Activated naive CD4-positive, alpha-beta T cell treated with anti-CD3 and anti-CD28 coated beads, Interleukin-2, amount 50 U/mL, for 72 hours (primary cell): Measurements from ENCODE around the gene INSR. TPM values are rescaled to one million over a fixed set of nuclear protein-coding genes. Genes with fewer than 3 reads are reported as not detected.

Experiments used
- ATAC-seq, 2 donors: fragments of 150-1000 bp; cut with Tn5 transposase; 2 replicates each; pipeline ENCODE4 v1.10.0; 2021; ENCODE audit warnings: mild to moderate bottlenecking in 2 of 2, moderate library complexity in 2 of 2
- DNase-seq, 2 donors: peaks; one replicate each; pipeline ENCODE4 v3.0.0; 2021 to 2022; ENCODE audit warnings: low spot score in 2 of 2
- H3K27ac Mint-ChIP-seq, 2 donors: one replicate each; pipeline ENCODE4 v1.8.0; 2022; ENCODE audit warnings: mild to moderate bottlenecking in 2 of 2, mixed read lengths in 2 of 2
- H3K36me3 Mint-ChIP-seq, 2 donors: one replicate each; pipeline ENCODE4 v1.8.0; 2022; ENCODE audit warnings: mixed read lengths in 2 of 2
- H3K9me3 Mint-ChIP-seq, 2 donors: one replicate each; pipeline ENCODE4 v1.8.0; 2022; ENCODE audit warnings: mixed read lengths in 2 of 2
- total RNA-seq, 2 donors: library from RNA; stranded (reverse); gene quantifications; one replicate each; pipeline ENCODE4 v1.2.3, GENCODE V29; 2022

The INSR gene
- total RNA-seq, 2 donors from 2014 or later = 3.6 TPM

DNA sequence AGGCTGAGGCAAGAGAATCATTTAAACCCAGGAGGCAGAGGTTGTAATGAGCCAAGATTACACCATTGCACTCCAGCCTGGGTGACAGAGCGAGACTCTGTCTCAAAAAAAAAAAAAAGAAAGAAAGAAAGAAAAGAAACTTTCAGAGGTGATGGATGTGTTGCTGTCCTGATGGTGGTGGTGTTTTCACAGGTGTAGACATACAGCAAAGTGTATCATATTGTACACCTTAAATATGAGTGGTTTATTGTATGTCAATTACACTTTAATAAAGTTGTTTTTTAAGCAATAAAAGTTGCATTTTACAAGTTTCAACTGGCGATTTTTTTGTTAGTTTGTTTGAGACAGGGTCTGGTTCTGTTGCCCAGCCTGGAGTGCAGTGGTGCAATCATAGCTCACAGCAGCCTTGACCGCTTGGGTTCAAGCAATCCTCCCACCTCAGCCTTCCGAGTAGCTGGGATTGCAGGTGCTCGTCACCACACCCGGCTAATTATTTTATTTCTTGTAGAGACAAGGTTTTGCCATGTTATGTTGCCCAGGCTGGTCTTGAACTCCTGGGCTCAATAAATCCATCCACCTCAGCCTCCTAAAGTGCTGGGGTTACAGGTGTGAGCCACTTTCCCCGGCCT lies 13.5 kb upstream of the INSR start:
- H3K36me3 Mint-ChIP-seq = no peaks in the 10 kb centered on the region
- ATAC-seq = no peak
- no peaks in the 10 kb centered on the region for H3K9me3 Mint-ChIP-seq
- no peak for DNase-seq
- no peak overlapping the region for H3K27ac Mint-ChIP-seq

GRCh38 chr19:7304200-7304599 lies 10.0 kb upstream of the INSR start:
- ATAC-seq (no peak), DNase-seq (no peak)
- no peaks in the 10 kb centered on the region for H3K36me3 Mint-ChIP-seq
- no peak overlapping the region for H3K27ac Mint-ChIP-seq
- no peaks in the 10 kb centered on the region for H3K9me3 Mint-ChIP-seq

DNA sequence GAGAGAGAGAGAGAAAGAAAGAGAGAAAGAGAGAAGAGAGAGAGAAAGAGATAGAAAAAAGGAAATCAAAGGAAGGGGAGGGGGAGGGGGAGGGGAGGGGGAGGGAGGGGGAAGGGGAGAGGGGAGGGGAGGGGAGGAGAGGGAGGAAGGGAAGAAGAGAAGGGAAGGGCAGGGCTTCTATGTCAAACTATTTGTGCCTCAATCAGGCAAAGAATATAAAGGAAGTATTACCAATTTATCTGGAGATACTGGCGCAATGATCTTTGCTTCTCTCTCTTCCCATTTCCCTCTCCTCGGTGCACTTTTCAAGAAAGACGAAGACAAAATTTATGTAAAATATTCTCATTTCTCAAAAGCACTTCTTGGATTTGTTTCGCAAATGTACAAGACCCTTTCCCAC lies 9.3 kb upstream of the INSR start:
- no peaks in the 10 kb centered on the region for H3K36me3 Mint-ChIP-seq
- no peak for DNase-seq
- H3K9me3 Mint-ChIP-seq = no peaks in the 10 kb centered on the region
- ATAC-seq = no peak
- H3K27ac Mint-ChIP-seq = no peak overlapping the region

- H3K9me3 Mint-ChIP-seq = no peaks in the 10 kb centered on the region
- no peak overlapping the region for H3K27ac Mint-ChIP-seq
- DNase-seq = no peak
- no peaks in the 10 kb centered on the region for H3K36me3 Mint-ChIP-seq
- ATAC-seq = no peak
Observed at GRCh38 chr19:7301525-7301924, 7.3 kb upstream of the INSR start.

DNA sequence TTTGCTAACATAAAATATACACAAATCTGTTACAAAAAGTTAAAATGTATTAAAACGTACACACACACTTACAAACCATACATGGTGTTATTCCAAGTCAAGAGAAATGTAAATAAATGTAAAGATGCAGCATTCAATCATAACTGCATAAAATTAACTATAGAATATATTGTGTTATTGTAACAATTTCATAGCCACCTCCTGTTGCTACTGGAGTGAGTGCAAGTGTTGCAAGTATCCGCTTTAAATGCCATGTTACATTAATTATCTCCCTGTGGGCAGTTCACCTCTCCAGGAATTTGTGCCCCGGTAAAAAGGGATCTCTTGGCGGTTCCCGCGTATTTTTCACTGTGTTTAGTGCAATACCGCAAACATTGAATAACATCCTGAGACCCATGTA lies 3.5 kb upstream of the INSR start:
- H3K36me3 Mint-ChIP-seq = no peaks in the 10 kb centered on the region
- no peak overlapping the region for H3K27ac Mint-ChIP-seq
- DNase-seq = no peak
- no peaks in the 10 kb centered on the region for H3K9me3 Mint-ChIP-seq
- no peak for ATAC-seq

GRCh38 chr19:7295912-7296536 lies 1.8 kb upstream of the INSR start:
- Mint-ChIP-seq H3K36me3 (no peaks in the 10 kb centered on the region), H3K27ac (no peak overlapping the region), H3K9me3 (no peaks in the 10 kb centered on the region)
- no peak for ATAC-seq
- no peak for DNase-seq

DNA sequence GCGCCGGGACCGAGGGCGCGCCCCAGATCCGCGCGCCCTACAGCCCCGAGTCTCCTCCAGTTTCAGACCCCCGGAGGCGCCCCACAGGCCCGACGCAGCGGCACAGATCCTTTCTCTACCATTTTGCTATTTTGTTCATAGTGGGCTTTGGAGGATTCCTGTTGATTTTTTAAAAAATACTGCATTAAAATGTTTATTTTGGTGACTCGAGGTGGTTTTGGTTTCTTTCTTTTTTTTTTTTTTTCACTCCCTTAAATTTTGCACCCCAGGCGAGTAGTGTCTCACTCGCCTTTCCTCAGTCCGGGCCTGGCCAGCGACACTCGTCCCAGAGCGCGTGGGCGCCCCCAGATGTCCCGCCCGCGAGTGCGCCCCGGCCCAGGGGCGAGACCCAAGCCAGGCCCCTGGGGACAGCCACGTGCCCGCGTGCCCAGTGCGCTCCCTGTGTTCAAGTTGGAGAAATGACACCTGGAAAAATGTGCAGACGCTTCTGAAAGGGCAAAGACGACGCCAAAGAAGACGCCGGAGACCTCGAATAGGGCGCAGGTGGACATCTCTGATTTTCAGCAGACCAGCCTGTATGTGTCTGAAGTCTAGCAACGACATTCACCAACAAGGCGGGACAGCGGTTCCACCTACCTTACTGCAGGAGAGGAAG lies 471 bp upstream of the INSR start:
- Mint-ChIP-seq H3K36me3 (no peaks in the 10 kb centered on the region), H3K9me3 (no peaks in the 10 kb centered on the region), H3K27ac (no peak overlapping the region)
- peak; percentile 42 to 57 for ATAC-seq
- DNase-seq = peak; percentile 20 to 57

- DNase-seq = no peak
- Mint-ChIP-seq H3K27ac (no peak overlapping the region), H3K9me3 (no peaks in the 10 kb centered on the region), H3K36me3 (no peaks in the 10 kb centered on the region)
- no peak for ATAC-seq
Observed at GRCh38 chr19:7292950-7293761, 1.1 kb downstream of the INSR start.

- ATAC-seq = no peak
- H3K9me3 Mint-ChIP-seq = no peaks in the 10 kb centered on the region
- DNase-seq = no peak
- H3K27ac Mint-ChIP-seq = no peak overlapping the region
- H3K36me3 Mint-ChIP-seq = no peaks in the 10 kb centered on the region
Observed at GRCh38 chr19:7292352-7292949, 1.8 kb downstream of the INSR start.

- Mint-ChIP-seq H3K27ac (no peak overlapping the region), H3K36me3 (no peaks in the 10 kb centered on the region), H3K9me3 (no peaks in the 10 kb centered on the region)
- no peak for DNase-seq
- no peak for ATAC-seq
Observed at GRCh38 chr19:7288977-7289376, 5.2 kb downstream of the INSR start.

DNA sequence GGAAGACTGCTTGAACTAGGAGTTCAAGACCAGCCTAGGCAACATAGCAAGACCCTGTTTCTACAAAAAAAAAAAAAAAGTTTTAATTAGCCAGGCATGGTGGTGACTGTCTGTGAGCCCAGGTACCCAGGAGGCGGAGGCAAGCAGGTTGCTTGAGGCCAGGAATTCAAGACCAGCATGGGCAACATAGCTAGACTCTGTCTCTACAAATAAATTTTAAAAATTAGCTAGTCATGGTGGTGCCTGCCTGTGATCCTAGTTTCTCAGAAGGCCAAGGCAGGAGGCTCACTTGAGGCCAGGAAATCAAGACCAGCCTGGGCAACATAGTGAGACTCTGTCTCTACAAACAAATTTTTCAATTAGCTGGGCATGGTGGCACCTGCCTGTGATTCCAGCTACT lies 6.1 kb downstream of the INSR start:
- H3K9me3 Mint-ChIP-seq = no peaks in the 10 kb centered on the region
- no peaks in the 10 kb centered on the region for H3K36me3 Mint-ChIP-seq
- ATAC-seq (no peak), DNase-seq (no peak)
- H3K27ac Mint-ChIP-seq = no peak overlapping the region

DNA sequence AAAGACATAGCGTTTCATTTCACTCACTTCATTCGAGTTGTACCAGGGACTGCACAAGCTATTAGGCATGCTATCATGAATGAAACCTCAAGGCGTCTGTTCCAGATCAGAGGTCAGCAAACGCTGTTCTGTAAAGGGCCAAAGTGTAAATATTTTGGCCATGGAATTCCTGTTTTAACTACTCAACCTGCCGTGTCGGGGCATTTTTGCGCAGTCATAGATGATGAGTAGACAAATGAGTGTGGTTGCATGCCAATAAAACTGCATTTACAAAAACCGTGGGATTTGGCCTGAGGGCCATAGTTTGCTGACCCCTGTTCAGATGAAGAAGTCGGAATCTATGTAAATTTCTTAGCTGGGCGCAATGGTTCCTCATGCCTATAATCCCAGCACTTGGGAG lies 6.5 kb downstream of the INSR start:
- H3K27ac Mint-ChIP-seq = no peak overlapping the region
- no peaks in the 10 kb centered on the region for H3K36me3 Mint-ChIP-seq
- no peaks in the 10 kb centered on the region for H3K9me3 Mint-ChIP-seq
- DNase-seq = no peak
- ATAC-seq = no peak

DNA sequence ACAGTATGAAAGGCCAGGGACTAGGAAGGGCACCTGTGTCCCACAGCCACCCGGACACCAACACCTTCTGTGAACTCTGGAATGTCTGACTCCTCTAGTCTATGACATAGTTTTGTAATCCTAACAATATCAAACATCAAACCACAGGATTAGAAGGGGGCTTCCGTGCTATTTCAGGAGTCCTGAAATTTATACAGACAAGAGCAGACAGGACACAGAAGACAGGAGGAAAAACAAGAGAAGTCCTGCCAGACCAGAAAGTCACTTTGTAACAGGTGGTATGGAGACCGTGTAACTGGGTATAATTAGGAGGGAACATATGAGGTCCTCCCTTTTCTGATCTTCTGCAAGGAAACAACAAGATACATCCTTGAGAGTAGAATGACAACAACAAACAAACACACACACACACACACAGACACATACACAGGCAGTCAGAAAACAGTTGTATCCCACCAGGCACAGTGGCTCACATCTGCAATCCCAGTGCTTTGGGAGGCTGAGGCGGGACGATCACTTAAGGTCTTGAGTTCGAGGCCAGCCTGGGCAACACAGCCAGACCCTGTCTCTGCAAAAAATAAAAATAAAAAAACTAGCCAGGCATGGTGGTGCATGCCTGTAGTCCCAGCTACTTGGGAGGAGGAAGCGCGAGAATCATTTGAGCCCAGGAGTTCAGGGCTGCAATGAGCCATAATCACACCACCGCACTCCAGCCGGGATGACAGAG lies 13.1 kb downstream of the INSR start:
- H3K27ac Mint-ChIP-seq = no peak overlapping the region
- DNase-seq = no peak
- no peaks in the 10 kb centered on the region for H3K36me3 Mint-ChIP-seq
- no peak for ATAC-seq
- no peaks in the 10 kb centered on the region for H3K9me3 Mint-ChIP-seq

DNA sequence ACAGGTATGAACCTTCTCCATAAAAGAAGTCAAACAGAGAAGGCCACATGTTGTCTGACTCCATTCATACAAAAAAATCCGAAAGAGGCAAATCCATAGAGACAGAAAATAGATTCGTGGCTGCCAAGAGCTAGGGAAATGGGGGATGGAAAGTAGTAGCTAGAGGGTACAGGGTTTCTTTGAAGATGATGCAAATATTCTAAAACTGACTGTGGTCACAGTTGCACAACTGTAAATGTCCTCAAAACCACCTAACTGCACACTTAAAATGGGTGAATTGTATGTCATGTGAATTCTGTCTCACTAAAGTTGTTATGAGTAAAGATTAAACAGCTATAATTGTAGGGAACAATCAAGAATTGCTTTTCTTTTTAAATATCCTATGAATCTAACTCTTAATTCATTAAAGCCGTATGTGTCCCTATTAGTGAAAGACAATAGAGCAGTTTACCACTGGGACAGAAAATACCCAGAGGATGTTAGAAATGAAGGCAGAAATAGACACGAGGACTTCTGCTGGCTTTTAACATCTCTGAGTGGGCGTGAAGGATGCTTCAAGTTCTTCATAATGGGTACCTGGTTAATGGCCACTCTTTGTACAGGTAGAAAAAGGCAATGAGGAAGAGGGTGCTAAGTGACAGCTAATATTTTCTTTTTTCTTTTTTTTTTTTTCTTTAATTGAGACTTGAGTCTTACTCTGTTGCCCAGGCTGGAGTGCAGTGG lies 21.2 kb downstream of the INSR start:
- Mint-ChIP-seq H3K9me3 (no peaks in the 10 kb centered on the region), H3K27ac (no peak overlapping the region), H3K36me3 (no peaks in the 10 kb centered on the region)
- ATAC-seq (no peak), DNase-seq (no peak)

DNA sequence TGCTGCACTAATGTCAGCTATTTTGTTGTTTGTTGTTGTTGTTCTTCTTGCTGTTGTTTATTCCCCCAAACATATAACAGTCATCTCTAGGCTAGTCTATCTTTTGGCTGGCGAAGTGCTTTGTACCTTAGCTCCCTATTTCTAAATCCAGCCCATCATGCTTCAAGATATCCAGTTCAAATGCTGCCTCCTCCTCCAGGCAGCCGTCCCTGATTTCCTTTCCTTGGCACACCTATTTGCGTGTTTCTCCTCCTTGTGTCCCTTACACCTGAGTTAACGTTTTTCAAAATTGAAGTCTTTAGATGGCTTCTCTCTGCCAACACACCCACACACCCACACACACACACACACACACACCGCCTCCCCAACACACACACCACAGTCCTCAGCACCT lies 25.5 kb downstream of the INSR start:
- ATAC-seq = no peak
- H3K9me3 Mint-ChIP-seq = no peaks in the 10 kb centered on the region
- no peak overlapping the region for H3K27ac Mint-ChIP-seq
- H3K36me3 Mint-ChIP-seq = no peaks in the 10 kb centered on the region
- no peak for DNase-seq
